ENCODE measurements around the gene PMVK. TPM values are rescaled to one million over a fixed set of nuclear protein-coding genes. Genes with fewer than 3 reads are reported as not detected.

PMVK gene
- total RNA-seq, 1 donor from 2014 or later: 15.6 TPM

GRCh38 chr1:154944401-154945159 lies 8.1 kb upstream of the PMVK start:
- Histone ChIP-seq H3K4me2 (ENCODE audit: low read length) (no peak overlapping the region), H3K27ac (ENCODE audit: low read depth, low read length) (no peak overlapping the region), H3K27me3 (ENCODE audit: insufficient read depth, low read length) (no peaks in the 10 kb centered on the region), H4K20me1 (ENCODE audit: insufficient read depth, low read length) (peaks cover 9% of the 10 kb centered on the region), H3K4me1 (ENCODE audit: insufficient read depth, low read length) (no peaks in the 10 kb centered on the region), H3K9ac (ENCODE audit: low read length) (peak overlapping the region; percentile 18), H3K4me3 (ENCODE audit: insufficient read depth, low read depth, low read length) (no peak overlapping the region), H3K79me2 (ENCODE audit: insufficient read depth, low read length) (no peaks in the 10 kb centered on the region), H3K36me3 (ENCODE audit: insufficient read depth, low read length) (no peaks in the 10 kb centered on the region), H2AFZ (ENCODE audit: low read depth, low read length) (no peak overlapping the region), H3K9me3 (ENCODE audit: insufficient read depth, low read depth, low read length) (no peaks in the 10 kb centered on the region)
- H3K27ac Mint-ChIP-seq (ENCODE audit: unreplicated experiment): peak overlapping the region; percentile 15
- H3K4me3 Mint-ChIP-seq (ENCODE audit: unreplicated experiment): no peak overlapping the region
- peaks cover 23% of the 10 kb centered on the region for H3K4me1 Mint-ChIP-seq (ENCODE audit: low read depth, unreplicated experiment)
- FAIRE-seq (no peak), DNase-seq (ENCODE audit: low read depth) (no peak)
- TF ChIP-seq CTCF (IDR thresholded peaks at IDR 0.05; ENCODE audit: insufficient read depth, low read depth, low read length) (no peak), EZH2 (IDR thresholded peaks at IDR 0.05; ENCODE audit: insufficient read depth, low read length) (no peak)
- peaks cover 11% of the 10 kb centered on the region for H3K36me3 Mint-ChIP-seq (ENCODE audit: low read depth, unreplicated experiment)
- no peaks in the 10 kb centered on the region for H3K27me3 Mint-ChIP-seq (ENCODE audit: low read depth, unreplicated experiment)
- no peaks in the 10 kb centered on the region for H3K9me3 Mint-ChIP-seq (ENCODE audit: unreplicated experiment)

- Histone ChIP-seq H3K27me3 (ENCODE audit: insufficient read depth, low read length) (no peaks in the 10 kb centered on the region), H4K20me1 (ENCODE audit: insufficient read depth, low read length) (peaks cover 8% of the 10 kb centered on the region), H3K4me3 (ENCODE audit: insufficient read depth, low read depth, low read length) (no peak overlapping the region), H3K4me2 (ENCODE audit: low read length) (no peak overlapping the region), H3K9me3 (ENCODE audit: insufficient read depth, low read depth, low read length) (no peaks in the 10 kb centered on the region), H2AFZ (ENCODE audit: low read depth, low read length) (no peak overlapping the region), H3K27ac (ENCODE audit: low read depth, low read length) (no peak overlapping the region), H3K9ac (ENCODE audit: low read length) (peak overlapping the region; percentile 18), H3K79me2 (ENCODE audit: insufficient read depth, low read length) (no peaks in the 10 kb centered on the region), H3K36me3 (ENCODE audit: insufficient read depth, low read length) (no peaks in the 10 kb centered on the region), H3K4me1 (ENCODE audit: insufficient read depth, low read length) (no peaks in the 10 kb centered on the region)
- H3K9me3 Mint-ChIP-seq (ENCODE audit: unreplicated experiment): no peaks in the 10 kb centered on the region
- H3K36me3 Mint-ChIP-seq (ENCODE audit: low read depth, unreplicated experiment): peaks cover 10% of the 10 kb centered on the region
- peak overlapping the region; percentile 47 for H3K27ac Mint-ChIP-seq (ENCODE audit: unreplicated experiment)
- no peaks in the 10 kb centered on the region for H3K27me3 Mint-ChIP-seq (ENCODE audit: low read depth, unreplicated experiment)
- TF ChIP-seq EZH2 (IDR thresholded peaks at IDR 0.05; ENCODE audit: insufficient read depth, low read length) (no peak), CTCF (IDR thresholded peaks at IDR 0.05; ENCODE audit: insufficient read depth, low read depth, low read length) (peak; percentile 65)
- DNase-seq (ENCODE audit: low read depth) (no peak), FAIRE-seq (no peak)
- no peak overlapping the region for H3K4me3 Mint-ChIP-seq (ENCODE audit: unreplicated experiment)
- H3K4me1 Mint-ChIP-seq (ENCODE audit: low read depth, unreplicated experiment): peaks cover 23% of the 10 kb centered on the region
These were observed 7.3 kb upstream of the PMVK start for GRCh38 chr1:154943649-154944400.

Measured in astrocyte (in vitro differentiated cells and primary cell).